NCI-H1436 (cell line): ENCODE data around the gene S100A8.

Source experiments
- DNase-seq: peaks from one replicate; lab custom pipeline; 2025; lab: John Stamatoyannopoulos, UW

Gene S100A8

DNA sequence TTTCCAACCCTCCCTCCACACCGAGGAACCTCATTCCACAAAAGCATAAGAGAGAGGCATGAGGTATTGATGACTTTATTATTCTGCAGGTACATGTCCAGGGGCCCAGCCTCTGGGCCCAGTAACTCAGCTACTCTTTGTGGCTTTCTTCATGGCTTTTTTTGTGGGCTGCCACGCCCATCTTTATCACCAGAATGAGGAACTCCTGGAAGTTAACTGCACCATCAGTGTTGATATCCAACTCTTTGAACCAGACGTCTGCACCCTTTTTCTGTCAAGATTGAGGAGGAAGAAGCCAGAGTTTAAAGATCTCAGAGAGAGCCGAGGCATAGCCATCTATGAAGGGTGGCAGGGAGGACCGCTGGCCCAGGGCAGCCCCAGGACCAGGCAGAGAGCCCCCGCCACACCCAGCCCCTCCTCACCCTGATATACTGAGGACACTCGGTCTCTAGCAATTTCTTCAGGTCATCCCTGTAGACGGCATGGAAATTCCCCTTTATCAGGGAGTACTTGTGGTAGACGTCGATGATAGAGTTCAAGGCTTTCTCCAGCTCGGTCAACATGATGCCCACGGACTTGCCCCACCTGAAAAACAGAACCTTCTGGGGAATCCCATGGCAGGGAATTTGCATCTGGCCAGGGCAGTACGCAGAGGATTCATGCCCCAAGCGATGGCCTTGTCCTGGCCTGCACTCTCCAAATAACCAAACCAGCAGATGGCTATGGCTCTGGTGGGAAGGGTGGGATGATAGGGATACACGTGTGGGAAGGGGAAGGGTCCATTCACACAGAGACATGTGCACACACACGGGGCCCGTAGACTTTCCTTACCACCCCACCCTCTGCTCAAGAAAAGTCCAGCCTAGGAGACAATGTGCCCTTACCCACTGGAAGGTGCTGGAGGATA, 647 bp downstream of the S100A8 start:
- DNase-seq = no peak

DNA sequence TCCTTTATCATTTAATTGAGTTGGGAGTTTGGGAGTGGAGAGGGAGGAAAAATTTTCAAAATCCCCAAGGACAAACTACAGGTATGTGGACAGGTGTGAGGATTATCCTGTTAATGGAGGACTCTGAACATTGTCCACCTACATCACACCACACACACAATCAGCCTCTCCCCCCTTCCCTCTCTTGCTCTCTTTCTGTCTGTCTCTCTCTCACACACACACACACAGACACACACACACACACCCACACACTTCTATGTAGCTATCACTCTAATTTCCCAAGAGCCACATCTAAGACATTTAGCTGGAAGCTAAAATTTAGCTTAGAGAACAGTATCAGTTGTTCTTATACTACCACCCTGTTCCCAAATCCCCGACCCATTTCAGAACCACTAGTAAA, 1.5 kb downstream of the S100A8 start:
- DNase-seq = no peak

DNA sequence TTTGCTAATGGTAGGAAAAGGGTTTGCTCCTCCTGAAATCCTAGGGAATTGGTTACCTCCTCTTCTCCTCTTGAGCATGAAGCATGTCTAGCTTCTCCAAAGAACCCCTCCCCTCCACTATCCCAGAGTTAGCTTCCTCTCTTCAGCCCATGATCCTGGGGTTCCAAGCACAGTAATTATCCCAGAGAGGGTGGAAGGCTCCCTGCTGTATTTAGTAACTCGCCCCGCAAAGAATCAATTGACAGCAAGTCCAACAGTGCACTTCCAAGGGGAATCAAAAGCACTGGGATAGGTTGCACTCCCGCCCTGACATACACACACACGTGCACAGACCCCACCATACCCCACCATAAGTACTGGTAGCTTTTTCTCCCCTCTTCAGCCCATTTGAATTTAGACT, 3.1 kb downstream of the S100A8 start:
- no peak for DNase-seq

DNA sequence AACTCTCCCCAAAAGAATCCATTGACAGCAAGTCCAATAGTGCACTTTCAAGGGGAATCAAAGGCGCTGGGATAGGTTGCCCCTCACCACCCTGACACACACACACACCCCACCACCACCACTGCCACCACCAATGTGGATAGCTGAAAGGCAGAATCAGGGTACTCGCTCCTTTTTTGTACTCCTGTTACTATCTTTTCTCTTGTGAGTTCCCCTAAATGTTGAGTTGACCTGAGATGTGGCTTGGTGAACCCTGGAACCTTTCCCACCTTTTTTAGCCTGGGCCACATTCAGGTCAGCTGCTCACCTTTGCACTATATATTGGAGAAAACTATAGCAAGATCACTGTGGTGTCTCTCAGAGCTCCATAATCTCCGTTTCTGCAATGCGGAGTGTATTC, 3.9 kb downstream of the S100A8 start:
- no peak for DNase-seq

DNA sequence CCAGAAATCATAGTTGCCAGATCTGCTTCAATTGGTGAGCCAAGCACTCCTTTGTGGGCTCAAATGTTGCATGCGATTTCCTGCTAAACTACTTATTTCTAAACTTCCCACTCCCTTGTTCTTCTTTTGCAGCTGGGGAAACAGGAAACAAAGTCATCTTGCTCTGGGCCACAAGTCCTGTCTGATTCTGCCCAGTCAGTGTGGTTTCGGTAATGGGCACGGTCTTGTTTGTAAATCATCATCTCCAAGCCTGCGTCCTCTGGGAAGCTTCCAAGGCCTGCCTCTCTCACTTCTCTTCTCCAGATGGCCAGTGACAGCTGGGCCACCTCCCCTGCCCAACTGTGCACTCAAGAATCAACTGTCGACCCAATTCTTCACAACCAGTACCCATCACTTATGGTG, 4.4 kb downstream of the S100A8 start:
- no peak for DNase-seq

DNA sequence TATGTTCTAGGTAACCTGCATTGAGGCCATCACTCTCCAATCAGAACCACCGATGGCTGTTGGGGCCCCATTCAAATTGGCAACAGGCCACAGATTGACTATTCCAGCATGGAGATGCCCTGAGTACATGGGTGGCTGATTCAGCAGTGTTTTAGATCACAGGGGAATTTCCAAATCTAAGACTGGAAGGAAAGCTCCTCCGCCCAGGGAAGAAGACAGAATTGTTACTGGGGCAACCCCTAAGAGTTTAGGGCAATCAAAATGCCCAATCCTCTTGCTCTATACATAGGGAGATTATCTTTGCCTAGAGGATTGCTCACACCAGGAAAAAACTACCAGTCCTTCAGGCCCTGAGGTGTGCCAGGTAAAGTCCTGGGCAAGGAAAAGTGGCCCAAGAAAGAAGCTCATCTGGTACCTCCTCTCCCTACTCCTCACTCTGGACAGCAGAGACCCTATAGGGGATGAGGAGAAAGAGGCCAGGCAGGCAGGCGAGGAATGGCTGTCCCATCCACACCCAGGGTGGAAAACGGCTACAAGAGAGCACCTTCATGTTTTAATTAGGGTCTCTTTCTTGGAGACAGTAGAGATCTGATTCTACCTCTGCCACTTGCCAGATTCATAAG, 5.8 kb downstream of the S100A8 start:
- DNase-seq = no peak

DNA sequence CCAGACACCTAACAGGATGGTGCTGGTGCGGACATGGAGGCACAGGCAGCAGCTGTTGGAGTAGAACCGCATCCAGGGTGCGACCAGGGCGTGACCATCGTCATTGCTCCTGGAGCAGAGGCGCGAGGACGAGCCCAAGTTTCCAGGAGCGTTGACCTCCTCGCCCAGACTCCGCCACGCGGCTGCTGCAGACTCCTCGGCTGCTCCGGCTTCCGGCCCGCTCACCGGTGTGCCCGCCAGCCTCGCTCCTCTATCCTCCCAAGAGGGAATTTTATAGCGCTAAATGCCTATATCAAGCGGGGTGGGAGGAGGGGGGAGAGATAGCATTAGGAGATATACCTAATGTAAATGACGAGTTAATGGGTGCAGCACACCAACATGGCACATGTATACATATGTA, 10.2 kb downstream of the S100A8 start:
- DNase-seq = no peak

DNA sequence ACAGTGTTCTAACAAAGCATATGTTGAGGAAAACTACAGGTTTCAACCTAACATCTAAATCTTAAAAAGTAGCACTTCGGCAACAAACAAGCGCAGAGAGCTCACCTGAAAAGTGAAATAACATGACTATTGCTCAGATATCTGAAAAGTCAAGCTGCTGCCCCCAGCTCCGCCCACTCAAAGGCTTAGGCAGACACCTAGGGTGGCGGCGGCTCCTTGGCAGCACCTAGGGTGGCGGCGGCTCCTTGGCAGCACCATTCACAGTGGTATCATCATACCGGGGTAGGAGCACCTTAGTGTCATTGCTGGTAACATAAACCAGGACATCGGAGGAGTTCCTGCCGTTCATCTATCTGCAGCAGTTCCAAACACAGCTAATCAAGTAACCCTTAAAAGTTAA, 11.3 kb downstream of the S100A8 start:
- DNase-seq = no peak

DNA sequence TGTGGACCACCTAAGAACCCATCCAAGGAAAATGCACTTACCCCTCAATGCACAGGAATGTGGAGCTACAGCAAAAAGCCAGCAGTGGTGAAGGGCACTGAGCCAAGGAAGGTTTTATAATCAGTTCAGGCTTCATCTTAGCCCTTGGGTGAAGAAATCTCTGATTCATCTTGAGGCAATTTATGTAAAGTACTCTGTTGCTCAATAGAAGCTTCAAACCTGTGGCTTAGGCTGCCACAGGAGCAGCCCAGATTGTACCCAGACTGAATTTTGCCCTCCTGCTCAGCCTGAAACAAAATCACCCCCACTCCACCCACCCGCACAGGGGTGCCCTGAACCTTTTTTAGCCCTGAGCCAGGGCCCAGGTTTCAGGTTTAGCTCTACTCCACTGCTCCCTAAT, 15.4 kb downstream of the S100A8 start, which contains the start of gene S100A12:
Gene S100A12, minus strand, starts transcription at position 111 of the 400 bp plus-strand sequence. CDS start 1,029 bp downstream, outside the sequence.
- DNase-seq = no peak

DNA sequence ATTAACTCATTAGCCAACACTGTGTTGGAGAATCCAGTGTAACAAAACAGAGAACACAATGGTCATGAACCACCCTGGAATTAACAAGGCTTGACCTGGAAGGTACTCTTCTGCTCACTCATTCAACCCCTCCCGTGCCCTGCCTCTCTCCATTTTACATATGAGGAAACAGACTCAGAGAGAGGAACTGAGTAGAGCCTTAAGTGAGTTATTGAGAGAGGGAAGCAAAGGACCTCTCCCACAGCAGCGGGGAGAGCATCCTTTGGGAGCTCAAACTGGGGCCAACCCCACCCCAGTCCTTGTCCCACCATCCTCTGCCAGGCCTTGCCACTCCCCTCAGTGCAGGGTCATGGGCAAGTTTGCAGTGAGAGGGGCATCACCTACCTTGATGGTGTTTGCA, 16.8 kb downstream of the S100A8 start:
- no peak for DNase-seq

DNA sequence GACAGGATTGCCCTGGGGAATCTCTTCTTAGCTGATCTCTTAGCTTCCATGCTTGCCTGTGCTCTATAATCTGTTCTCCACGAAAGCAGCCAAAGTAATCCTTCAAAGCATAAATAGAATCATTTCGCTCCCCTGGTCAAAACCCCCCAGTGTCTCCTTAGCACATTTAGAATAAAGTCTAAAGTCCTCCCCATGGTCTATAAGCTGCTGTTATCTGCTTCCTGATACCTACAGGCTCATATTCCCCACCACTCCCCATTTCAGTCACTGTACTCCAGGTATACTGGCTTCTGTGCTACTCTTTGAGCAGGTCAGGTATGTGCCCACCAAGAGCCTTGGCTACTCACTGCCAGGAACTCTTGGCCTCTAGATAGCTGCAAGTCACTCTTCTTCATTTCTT, 18.3 kb downstream of the S100A8 start:
- no peak for DNase-seq

DNA sequence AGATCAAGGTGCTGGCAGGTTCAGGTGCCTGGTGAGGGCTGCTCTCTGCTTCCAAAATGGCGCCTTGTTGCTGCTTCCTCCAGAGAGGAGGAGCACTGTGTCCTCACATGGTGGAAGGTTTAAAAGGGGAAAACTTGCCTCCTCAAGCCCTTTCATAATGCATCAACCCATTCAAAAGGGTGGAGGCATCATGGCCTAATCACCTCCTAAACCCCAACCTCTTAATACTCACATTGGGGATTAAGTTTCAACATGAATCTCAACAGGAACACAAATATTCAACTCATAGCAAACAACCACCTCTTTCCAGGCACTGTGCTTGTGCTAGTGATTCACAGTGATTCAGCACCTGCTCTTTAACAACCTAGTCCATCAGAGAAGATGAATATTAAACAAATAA, 19.6 kb downstream of the S100A8 start:
- no peak for DNase-seq

DNA sequence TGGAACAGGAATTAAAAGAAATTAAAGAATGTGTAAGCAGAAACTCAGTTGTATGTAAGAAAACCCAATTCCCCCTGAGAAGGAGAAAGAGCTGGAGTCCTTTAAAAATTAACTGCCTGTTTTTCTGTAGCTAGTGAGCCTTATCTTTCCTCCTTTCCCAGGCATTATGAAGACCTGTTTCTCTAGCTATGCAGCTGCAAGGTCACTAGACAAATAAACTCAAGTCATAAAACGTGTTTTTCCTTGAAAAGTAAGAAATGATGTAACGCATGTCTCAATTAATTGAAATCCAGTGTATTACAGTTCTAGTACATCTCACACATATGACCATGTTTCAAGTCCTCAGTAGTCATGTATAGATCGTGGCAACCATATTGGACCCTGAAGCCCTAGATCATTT, 20.7 kb downstream of the S100A8 start:
- no peak for DNase-seq

DNA sequence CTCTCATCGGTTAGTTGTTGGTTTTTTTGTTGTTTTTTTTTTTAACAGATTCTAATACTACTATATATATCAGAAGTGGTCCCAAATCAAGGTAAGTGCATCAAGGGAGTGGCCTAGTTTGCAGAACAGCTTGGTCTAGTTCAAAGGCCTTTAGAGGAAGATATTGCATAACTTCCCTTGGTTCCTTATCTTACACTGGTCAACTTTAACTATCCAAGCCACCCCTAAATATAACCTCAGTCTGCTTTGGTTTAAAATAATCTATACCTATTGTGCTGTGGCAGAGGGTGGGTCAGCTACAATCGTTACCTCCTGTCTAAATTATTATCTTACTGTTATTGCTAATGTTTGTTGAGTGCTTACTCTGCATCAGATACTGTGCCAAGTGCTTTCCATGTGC, 22.4 kb downstream of the S100A8 start:
- no peak for DNase-seq

DNA sequence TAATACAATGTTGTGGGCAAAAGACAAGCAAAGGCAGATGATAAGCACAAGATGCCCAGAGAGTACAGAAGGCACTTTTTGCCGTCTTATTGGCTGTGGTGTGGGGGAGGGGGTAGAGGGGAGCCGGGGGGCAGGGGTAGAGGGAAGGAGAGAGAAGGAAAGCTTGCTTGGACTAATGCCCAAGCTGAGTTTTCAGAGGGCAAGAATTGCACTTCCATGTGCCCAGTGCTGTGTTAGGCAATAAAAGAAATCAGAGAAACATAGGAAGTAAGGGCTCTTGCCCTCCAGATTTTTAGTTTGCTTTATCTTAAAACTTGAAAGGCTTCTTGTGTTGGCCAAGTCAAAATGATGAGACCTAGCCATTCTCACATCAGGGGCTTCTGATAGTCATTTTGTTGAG, 23.8 kb downstream of the S100A8 start:
- no peak for DNase-seq

DNA sequence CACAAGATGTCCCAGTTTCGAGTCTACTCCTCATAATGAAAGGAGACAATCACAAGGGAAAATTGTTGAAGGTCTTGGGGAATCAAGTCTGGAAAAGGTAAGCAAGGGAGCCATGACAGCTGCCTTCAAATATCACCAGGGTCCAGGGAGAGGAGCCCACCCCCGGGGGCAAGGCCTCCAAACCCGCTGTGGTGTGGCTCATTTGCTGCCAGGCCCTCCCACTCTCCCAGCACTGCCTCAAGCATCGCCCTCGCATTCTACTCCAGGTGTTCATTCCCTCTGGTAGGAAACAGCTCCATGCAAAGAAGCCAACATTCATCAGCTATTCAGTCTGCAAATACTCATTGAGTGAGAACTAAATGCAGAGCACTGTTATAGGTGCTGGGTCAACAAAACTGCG, 24.6 kb downstream of the S100A8 start:
- DNase-seq = no peak

DNA sequence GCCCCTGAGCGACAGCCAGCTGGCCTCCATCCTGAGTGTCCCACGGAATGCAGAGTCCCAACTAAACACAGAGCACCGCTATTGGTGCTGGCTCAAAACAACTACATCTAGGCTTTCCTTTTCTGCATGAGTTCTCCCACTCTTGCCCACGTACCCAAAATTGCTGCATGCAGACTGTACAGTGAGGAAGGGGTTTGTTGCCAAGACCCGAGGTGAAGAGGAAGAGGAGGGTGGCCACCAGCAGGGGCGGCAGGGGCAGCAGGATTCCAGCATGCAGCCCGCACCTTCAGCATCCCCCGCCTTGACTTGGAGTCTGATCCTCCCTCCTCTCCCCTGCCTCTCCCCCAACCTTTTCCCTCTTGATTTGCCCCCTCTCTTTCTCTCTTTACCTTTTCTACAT, 25.2 kb downstream of the S100A8 start:
- DNase-seq = no peak

DNA sequence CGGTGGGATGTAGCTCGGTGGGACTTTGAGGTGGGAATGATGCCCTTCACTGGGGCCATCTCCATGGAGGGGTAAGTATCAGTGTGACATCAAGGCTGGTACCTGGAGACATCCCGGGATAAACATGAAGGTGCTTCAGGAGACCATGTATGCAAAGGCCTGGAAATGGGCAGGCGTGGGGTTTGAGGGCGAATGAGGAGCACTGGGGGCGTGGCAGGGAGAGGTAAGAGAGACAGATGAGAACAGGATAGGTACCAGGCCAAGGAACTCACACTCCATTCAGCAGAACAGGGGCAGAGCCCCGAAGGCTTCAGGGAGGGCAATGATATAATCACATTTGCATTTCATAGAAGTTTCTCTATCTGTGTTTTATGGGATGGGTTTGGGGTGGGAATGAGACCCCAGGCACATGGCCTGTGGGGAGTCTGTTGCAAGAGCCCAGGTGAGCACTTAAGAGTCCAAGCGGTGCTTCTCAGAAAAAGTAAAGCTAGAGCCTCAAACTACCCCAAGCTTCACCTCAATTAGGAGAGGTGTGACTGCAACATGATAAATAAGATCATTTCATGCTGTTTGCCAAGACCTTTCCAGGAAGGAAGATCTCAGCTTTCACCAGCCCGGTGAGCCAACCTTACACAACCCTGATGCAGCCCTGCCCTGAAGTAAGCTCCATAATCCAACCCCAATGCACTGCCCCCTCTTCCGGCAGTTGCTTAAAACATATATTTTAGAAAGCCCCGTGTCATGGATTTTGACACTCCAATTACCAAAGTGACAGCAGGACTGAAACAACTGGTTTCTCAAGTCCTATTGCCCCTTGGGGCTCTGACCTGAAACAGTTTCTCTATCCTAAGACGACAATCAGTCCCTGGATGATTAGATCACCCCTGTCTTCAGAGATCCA, 25.9 kb downstream of the S100A8 start:
- no peak for DNase-seq

DNA sequence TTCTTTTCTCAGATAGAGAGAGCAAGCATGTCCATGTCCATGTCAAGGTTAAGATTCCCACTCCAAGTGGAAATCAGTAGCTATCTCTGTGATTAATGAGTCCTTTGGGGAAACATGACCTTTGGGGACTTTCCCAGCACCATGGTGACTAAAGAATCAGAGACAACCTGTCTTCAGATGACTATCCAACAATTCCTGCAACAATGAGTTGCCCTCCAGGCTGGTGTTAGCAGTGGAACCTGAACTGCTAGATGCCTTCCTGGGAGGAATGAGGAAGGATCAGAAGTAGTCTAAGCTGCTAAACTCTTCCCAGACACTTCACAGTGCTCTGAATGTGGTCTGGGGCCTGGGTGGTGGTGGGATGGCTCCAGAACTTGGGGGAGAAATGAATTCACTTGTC, 26.7 kb downstream of the S100A8 start:
- DNase-seq = no peak

DNA sequence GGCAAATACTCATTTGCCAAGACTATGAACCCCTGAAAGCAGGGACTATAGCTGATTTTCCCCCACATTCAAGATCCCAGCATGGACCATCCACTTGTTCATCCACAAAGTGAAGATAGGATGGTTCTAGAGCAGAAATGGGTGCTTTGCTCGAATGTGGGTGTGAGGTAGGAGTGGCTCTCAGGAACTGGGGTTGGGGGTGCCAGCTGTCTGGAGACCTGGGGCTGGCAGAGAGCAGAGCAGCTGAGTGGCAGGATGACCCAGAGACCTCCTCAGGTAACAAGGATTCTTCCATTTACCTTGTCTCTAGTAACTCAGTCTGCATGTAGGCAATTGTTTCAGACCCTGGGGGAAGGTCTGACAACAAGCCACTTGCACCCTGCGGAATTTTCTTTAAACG, 27.2 kb downstream of the S100A8 start:
- DNase-seq = no peak

DNA sequence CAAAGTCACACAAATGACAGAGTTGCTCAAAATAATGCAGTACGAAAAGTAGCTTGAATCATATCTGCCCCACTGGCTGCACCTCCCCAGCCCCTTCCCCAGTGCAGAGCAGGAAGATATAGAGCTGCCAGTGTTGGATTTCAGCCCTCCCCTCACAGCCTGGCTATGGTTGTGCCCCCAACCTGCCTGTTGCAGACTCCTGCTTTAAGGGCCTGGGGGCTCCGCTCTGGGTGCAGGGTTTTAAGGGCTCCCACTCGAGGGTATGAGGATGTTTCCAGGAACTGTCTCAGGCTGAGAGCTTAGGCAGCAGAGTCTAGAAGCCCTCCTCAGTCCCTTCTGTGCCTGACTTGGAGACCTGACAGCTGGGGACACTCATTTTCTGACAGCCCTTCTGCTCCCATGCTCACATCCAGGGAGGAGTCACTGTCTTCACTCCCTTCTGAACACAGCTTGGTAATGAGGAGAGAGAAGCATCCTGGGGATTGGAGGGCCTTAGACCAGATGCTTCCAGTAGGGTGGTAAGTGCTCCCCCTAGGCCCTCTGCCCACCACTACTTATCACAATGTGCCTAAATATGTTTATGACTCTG, 28.6 kb downstream of the S100A8 start:
- no peak for DNase-seq

DNA sequence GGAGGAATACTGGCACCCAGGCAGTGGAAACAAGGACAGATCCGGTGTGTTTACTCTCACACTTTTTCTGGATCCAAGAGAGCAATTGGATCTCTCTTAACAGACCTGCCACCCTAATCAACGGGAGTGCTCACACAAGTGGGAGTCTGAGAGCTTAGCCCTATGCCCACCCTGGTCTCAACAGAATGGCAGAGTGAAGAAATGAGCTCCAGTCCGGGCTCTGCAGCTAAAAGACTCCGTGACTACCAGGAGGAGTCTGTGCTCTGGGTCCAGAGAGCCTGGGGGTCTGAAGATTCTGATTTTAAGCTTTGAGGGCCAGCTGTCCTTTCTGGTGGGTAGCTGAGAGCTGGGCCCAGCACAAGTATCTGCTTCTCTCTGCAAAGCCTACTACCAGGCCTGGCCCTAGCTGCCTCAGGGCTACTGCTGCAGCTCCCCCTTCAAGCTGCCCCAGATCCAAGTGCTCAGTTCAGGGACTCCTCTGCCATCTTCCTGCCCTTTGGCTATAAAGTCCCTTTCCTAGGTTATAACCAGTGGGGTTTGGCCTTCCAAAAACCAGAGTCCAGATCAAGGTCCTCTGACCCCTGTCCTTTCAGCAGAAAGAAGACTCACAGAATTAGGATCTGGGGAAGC, 29.3 kb downstream of the S100A8 start:
- DNase-seq = no peak
